Karpas-422 (cell line): Measurements from ENCODE around the gene FHDC1. TPM values are rescaled to one million over a fixed set of nuclear protein-coding genes. Genes with fewer than 3 reads are reported as not detected.

Experiments
- DNase-seq: peaks from one replicate; pipeline ENCODE4 v3.0.0-alpha.2; 2015
- H2AFZ ChIP-seq: fragments of 200-600 bp; sonication (generic); 2 replicates; pipeline ENCODE4 v1.6.1; 2014; ENCODE audit warnings: antibody characterized with exemption, low read length, mixed read lengths
- H3K27ac ChIP-seq: fragments of 200-600 bp; sonication (generic); 2 replicates; pipeline ENCODE4 v1.5.1; 2014; ENCODE audit warnings: mild to moderate bottlenecking, low read length, moderate library complexity
- H3K27me3 ChIP-seq: fragments of 200-600 bp; sonication (generic); 2 replicates; pipeline ENCODE4 v1.6.1; 2014; ENCODE audit warnings: low read length, mixed read lengths
- H3K36me3 ChIP-seq: fragments of 200-600 bp; sonication (generic); 2 replicates; pipeline ENCODE4 v1.6.1; 2014; ENCODE audit warnings: low read length, mixed read lengths; ENCODE audit not compliant: insufficient read depth
- H3K4me1 ChIP-seq: fragments of 200-600 bp; sonication (generic); 2 replicates; pipeline ENCODE4 v1.6.1; 2014; ENCODE audit warnings: mild to moderate bottlenecking, low read length, mixed read lengths
- H3K4me2 ChIP-seq: fragments of 200-600 bp; sonication (generic); 2 replicates; pipeline ENCODE4 v1.6.1; 2014; ENCODE audit warnings: low read length, low read depth, mild to moderate bottlenecking; ENCODE audit not compliant: poor library complexity, severe bottlenecking
- H3K4me3 ChIP-seq: fragments of 200-600 bp; sonication (generic); 2 replicates; pipeline ENCODE4 v1.5.1; 2014; ENCODE audit warnings: mild to moderate bottlenecking, antibody characterized with exemption, low read length, mixed read lengths
- H3K79me2 ChIP-seq: fragments of 200-600 bp; sonication (generic); 2 replicates; pipeline ENCODE4 v1.6.1; 2014; ENCODE audit warnings: mild to moderate bottlenecking, low read length, mixed read lengths
- H3K9ac ChIP-seq: fragments of 200-600 bp; sonication (generic); 2 replicates; pipeline ENCODE4 v1.6.0; 2014; ENCODE audit warnings: low read length
- H3K9me2 ChIP-seq: fragments of 200-600 bp; sonication (generic), shearing (Covaris generic); replicated peaks from 2 replicates; pipeline ENCODE4 v1.6.0; 2014; ENCODE audit warnings: mild to moderate bottlenecking, low read length, moderate library complexity; ENCODE audit not compliant: insufficient read depth
- H3K9me3 ChIP-seq: fragments of 300-700, 200-600 bp; sonication (generic); 2 replicates; pipeline ENCODE4 v1.6.1; 2014; ENCODE audit warnings: low read length, mixed read lengths
- H4K20me1 ChIP-seq: fragments of 200-600 bp; sonication (generic); 2 replicates; pipeline ENCODE4 v1.6.1; 2014; ENCODE audit warnings: mild to moderate bottlenecking, antibody characterized with exemption, low read length, low read depth; ENCODE audit not compliant: insufficient read depth
- total RNA-seq: library from RNA; depleted of rRNA; stranded (reverse); fragments of >200 nt; shearing (Covaris generic); gene quantifications from 2 replicates; pipeline ENCODE4 v1.2.3, GENCODE V29; 2014; ENCODE audit warnings: low replicate concordance

Gene FHDC1
- total RNA-seq, 1 experiment from 2014 or later = 0.07 TPM

DNA sequence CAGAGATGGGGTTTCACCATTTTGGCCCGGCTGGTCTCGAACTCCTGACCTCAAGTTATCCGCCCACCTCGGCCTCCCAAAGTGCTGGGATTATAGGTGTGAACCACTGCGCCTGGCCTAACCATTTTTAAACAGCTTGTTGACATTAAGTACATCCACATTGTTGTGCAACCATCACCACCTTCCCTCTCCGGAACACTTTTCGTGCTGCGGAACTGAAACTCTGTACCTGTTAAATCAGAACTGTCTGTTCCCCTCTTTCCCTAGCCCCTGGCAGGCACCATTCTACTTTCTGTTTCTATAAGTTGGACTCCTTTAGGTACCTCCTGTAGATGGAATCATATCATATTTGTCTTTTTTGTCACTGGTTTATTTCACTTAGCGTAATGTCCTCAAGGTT is 9.5 kb downstream of the FHDC1 start:
- H3K4me3 ChIP-seq = no peak overlapping the region
- peaks cover 5% of the 10 kb centered on the region; the same call in 1 of the 2 replicates for H4K20me1 ChIP-seq
- no peak overlapping the region for H2AFZ ChIP-seq
- H3K27me3 ChIP-seq = no peaks in the 10 kb centered on the region
- no peak overlapping the region for H3K9ac ChIP-seq
- no peaks in the 10 kb centered on the region for H3K9me3 ChIP-seq
- no peaks in the 10 kb centered on the region for H3K79me2 ChIP-seq
- H3K4me1 ChIP-seq = no peaks in the 10 kb centered on the region
- no peaks in the 10 kb centered on the region for H3K36me3 ChIP-seq
- H3K27ac ChIP-seq = no peak overlapping the region
- DNase-seq = no peak
- no peak overlapping the region for H3K4me2 ChIP-seq
- H3K9me2 ChIP-seq = no peaks in the 10 kb centered on the region

DNA sequence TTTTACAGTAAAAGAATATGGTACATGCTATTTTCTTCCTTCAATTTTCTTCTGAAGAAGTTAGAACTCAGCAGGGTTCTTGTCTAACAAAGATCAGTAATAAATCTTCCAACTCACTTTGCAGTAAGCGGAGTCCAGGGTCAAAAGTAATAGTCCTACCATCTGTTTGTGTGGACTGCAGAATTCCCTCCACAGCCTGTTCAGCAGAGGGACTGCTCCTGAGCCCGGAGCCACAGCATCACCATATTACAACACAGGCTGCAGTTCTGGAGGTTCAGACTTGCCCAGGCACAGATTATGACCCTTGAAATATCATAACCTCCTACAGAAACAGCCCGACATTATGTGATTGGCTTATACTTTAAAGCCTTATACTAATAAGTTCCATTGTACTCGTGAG is 10.3 kb downstream of the FHDC1 start:
- no peak for DNase-seq
- no peaks in the 10 kb centered on the region for H3K27me3 ChIP-seq
- no peak overlapping the region for H2AFZ ChIP-seq
- peaks cover 5% of the 10 kb centered on the region; the same call in 1 of the 2 replicates for H4K20me1 ChIP-seq
- no peak overlapping the region for H3K27ac ChIP-seq
- H3K4me2 ChIP-seq = no peak overlapping the region
- H3K9me2 ChIP-seq = no peaks in the 10 kb centered on the region
- H3K4me1 ChIP-seq = no peaks in the 10 kb centered on the region
- H3K36me3 ChIP-seq = no peaks in the 10 kb centered on the region
- no peak overlapping the region for H3K9ac ChIP-seq
- no peak overlapping the region for H3K4me3 ChIP-seq
- H3K9me3 ChIP-seq = no peaks in the 10 kb centered on the region
- no peaks in the 10 kb centered on the region for H3K79me2 ChIP-seq

- Histone ChIP-seq H3K4me1 (no peaks in the 10 kb centered on the region), H3K9me3 (no peaks in the 10 kb centered on the region), H4K20me1 (peaks cover 5% of the 10 kb centered on the region; the same call in 1 of the 2 replicates), H3K4me3 (no peak overlapping the region), H3K9me2 (no peaks in the 10 kb centered on the region), H3K27ac (no peak overlapping the region), H2AFZ (no peak overlapping the region), H3K27me3 (no peaks in the 10 kb centered on the region), H3K36me3 (no peaks in the 10 kb centered on the region), H3K9ac (no peak overlapping the region), H3K79me2 (no peaks in the 10 kb centered on the region), H3K4me2 (no peak overlapping the region)
- DNase-seq = no peak
These were observed 11.2 kb downstream of the FHDC1 start for GRCh38 chr4:152947311-152947710.

DNA sequence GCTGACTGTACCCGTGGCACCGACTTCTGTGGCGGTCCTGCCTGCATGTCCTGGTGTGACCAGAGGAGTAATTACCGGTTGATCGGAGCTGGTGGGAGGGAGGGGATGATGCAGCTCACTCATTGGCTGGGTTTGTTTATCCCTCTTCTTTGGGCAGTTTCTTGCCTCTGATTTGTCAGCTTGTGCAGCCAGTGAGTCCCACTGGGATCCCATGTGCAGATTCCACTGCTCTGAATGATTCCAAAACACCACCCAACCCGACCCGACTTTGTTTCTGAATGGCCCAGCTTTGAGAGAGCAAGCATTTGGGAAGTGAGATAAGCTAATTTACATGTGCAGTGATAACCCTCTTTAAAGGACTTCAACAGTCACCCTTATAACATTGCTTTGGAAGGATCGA is 13.8 kb downstream of the FHDC1 start:
- Histone ChIP-seq H3K9me3 (no peaks in the 10 kb centered on the region), H3K27me3 (no peaks in the 10 kb centered on the region), H3K27ac (no peak overlapping the region), H3K36me3 (no peaks in the 10 kb centered on the region), H3K4me1 (peaks cover 3% of the 10 kb centered on the region), H3K9me2 (no peaks in the 10 kb centered on the region), H3K79me2 (no peaks in the 10 kb centered on the region), H2AFZ (no peak overlapping the region), H3K4me3 (no peak overlapping the region), H3K9ac (no peak overlapping the region), H4K20me1 (peaks cover 5% of the 10 kb centered on the region; the same call in 1 of the 2 replicates), H3K4me2 (no peak overlapping the region)
- DNase-seq = no peak

DNA sequence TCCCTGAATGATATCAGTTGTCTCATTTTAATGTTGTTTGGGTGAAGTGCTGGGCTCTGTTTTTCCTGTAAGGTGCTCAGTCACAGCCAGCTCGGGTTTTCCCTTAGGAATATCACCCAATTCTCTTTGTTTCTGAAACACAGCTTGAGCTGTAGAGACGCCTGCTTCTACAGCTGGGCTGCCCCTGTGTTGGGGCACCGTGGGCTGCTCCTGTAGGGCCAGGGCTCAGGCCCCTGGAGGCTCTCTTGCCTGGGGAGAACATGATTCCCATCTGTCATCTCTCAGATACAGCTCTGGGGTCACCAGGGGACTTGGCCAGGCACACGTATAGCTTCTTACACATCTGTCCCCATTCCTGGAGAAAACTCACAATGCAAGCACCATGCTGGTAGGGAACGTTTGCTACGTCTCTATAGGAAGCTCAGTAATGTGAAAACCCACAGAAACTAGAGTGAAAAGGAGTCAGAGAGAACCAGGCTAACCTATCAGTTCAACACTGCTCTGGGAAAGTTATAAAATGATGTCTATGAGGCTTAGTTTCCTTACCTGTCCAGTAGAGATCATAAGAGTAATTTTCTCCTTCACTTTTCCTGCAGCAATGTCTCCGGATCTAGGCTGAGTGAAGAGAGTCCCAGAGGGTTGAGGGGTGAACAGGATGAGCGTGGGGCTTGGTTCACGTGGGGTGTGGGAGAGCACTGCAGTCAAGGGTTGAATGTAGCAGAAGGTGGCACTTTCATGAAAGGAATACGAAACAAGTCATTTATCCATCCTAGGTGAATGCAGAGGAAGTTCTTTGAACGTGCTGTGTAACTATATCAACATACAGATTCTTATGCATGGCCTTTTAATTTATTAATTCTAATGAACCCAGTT is 14.5 kb downstream of the FHDC1 start:
- no peak for DNase-seq
- Histone ChIP-seq H3K36me3 (no peaks in the 10 kb centered on the region), H3K4me2 (no peak overlapping the region), H3K27me3 (no peaks in the 10 kb centered on the region), H2AFZ (no peak overlapping the region), H3K9me2 (no peaks in the 10 kb centered on the region), H3K9me3 (no peaks in the 10 kb centered on the region), H3K79me2 (no peaks in the 10 kb centered on the region), H4K20me1 (peaks cover 5% of the 10 kb centered on the region; the same call in 1 of the 2 replicates), H3K4me1 (peaks cover 3% of the 10 kb centered on the region), H3K4me3 (no peak overlapping the region), H3K27ac (no peak overlapping the region), H3K9ac (no peak overlapping the region)

- H3K4me3 ChIP-seq = no peak overlapping the region
- peaks cover 5% of the 10 kb centered on the region; the same call in 1 of the 2 replicates for H4K20me1 ChIP-seq
- no peak overlapping the region for H3K4me2 ChIP-seq
- H3K27me3 ChIP-seq = no peaks in the 10 kb centered on the region
- no peaks in the 10 kb centered on the region for H3K9me2 ChIP-seq
- no peak overlapping the region for H3K27ac ChIP-seq
- no peak for DNase-seq
- H3K9me3 ChIP-seq = no peaks in the 10 kb centered on the region
- H3K36me3 ChIP-seq = no peaks in the 10 kb centered on the region
- H2AFZ ChIP-seq = no peak overlapping the region
- no peaks in the 10 kb centered on the region for H3K79me2 ChIP-seq
- no peak overlapping the region for H3K9ac ChIP-seq
- peaks cover 3% of the 10 kb centered on the region for H3K4me1 ChIP-seq
These were observed 15.2 kb downstream of the FHDC1 start for GRCh38 chr4:152951348-152951747.

DNA sequence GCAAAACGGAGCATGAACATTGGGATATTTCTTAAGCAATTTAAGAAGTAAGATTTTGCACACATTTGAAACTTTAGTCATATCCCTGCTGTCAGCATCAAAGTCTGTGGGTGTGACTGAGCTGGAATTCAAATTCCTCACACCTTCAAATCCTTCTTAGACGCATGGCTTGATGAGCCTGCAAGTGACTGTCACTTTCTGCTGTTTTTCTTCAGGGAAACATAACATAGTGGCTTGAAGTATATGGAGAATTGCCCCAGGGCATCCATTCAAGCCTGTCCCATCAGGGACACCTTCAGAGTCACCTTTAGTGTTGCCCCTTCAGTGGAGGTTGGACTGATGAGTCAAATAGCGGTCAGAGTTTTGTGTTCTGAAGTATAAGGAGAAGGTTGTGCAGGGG is 17.4 kb downstream of the FHDC1 start:
- no peaks in the 10 kb centered on the region for H3K36me3 ChIP-seq
- H2AFZ ChIP-seq = no peak overlapping the region
- H3K9me3 ChIP-seq = no peaks in the 10 kb centered on the region

DNA sequence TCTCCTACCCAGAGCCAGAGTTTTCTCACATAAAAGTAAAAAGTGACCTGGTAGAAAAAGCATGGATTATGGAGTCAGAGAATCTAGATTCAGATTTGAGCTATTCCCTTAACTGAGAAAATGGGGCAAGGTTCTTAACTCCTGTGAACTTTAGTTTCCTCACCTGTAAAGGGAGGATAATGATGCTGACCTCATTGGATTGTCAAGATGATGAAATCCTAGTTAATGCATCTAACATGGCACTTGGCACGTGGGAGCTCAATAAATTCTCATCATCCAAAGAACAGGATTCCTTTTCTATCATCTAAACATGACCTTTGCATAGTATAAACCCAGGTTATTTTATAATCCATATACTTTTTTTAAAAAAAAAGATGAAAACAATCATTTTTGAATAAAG is 18.6 kb downstream of the FHDC1 start:
- no peak overlapping the region for H3K4me3 ChIP-seq
- DNase-seq = no peak
- H2AFZ ChIP-seq = no peak overlapping the region
- H3K79me2 ChIP-seq = no peaks in the 10 kb centered on the region
- H3K9me3 ChIP-seq = no peaks in the 10 kb centered on the region
- peaks cover 2% of the 10 kb centered on the region; the same call in 1 of the 2 replicates for H4K20me1 ChIP-seq
- no peak overlapping the region for H3K27ac ChIP-seq
- peaks cover 3% of the 10 kb centered on the region for H3K4me1 ChIP-seq
- H3K36me3 ChIP-seq = no peaks in the 10 kb centered on the region
- H3K4me2 ChIP-seq = no peak overlapping the region
- no peaks in the 10 kb centered on the region for H3K9me2 ChIP-seq
- no peak overlapping the region for H3K9ac ChIP-seq
- H3K27me3 ChIP-seq = no peaks in the 10 kb centered on the region

More for the DNA sequence above, 17.4 kb downstream of the FHDC1 start:
- H3K4me2 ChIP-seq = no peak overlapping the region
- H3K9me2 ChIP-seq = no peaks in the 10 kb centered on the region
- H3K27ac ChIP-seq = no peak overlapping the region
- H3K79me2 ChIP-seq = no peaks in the 10 kb centered on the region
- H3K4me3 ChIP-seq = no peak overlapping the region
- peaks cover 5% of the 10 kb centered on the region; the same call in 1 of the 2 replicates for H4K20me1 ChIP-seq
- no peak for DNase-seq
- peaks cover 3% of the 10 kb centered on the region for H3K4me1 ChIP-seq
- H3K9ac ChIP-seq = no peak overlapping the region
- no peaks in the 10 kb centered on the region for H3K27me3 ChIP-seq
